Subcutaneous abdominal adipose tissue (tissue), 5 donors: ENCODE data around the gene GIMAP1.

Experiments
- H3K27ac ChIP-seq: one replicate; pipeline ENCODE4 v1.7.0; 2013; ENCODE audit warnings: low read depth, mild to moderate bottlenecking, inconsistent platforms, low read length, moderate library complexity
- H3K27me3 ChIP-seq, 5 donors: one replicate each; pipeline ENCODE4 v1.7.0; 2013; ENCODE audit warnings: low read length in 5 of 5, inconsistent platforms in 1 of 5; ENCODE audit not compliant: control insufficient read depth in 5 of 5, insufficient read depth in 4 of 5
- H3K36me3 ChIP-seq, 5 donors: one replicate each; pipeline ENCODE4 v1.7.0; 2013; ENCODE audit warnings: low read length in 5 of 5; ENCODE audit not compliant: control insufficient read depth in 5 of 5, insufficient read depth in 5 of 5
- H3K4me1 ChIP-seq, 5 donors: one replicate each; pipeline ENCODE4 v1.7.0; 2013; ENCODE audit warnings: low read length in 5 of 5, mild to moderate bottlenecking in 3 of 5, moderate library complexity in 1 of 5; ENCODE audit not compliant: control insufficient read depth in 5 of 5, insufficient read depth in 5 of 5
- H3K4me3 ChIP-seq, 5 donors: one replicate each; pipeline ENCODE4 v1.7.0; 2013; ENCODE audit warnings: low read length in 5 of 5, low read depth in 1 of 5
- H3K9ac ChIP-seq, 5 donors: one replicate each; pipeline ENCODE4 v1.7.0; 2013; ENCODE audit warnings: low read length in 5 of 5, mild to moderate bottlenecking in 4 of 5, moderate library complexity in 3 of 5
- H3K9me3 ChIP-seq, 5 donors: one replicate each; pipeline ENCODE4 v1.7.0; 2013; ENCODE audit warnings: low read length in 5 of 5; ENCODE audit not compliant: control insufficient read depth in 5 of 5
- donor health status: healthy.
- donor health status: healthy.
- donor health status: healthy.
- donor health status: healthy.
- donor health status: healthy.

Gene GIMAP1

GRCh38 chr7:150733482-150734095 lies 17.2 kb downstream of the GIMAP1 start:
- Histone ChIP-seq H3K27ac (no peak overlapping the region), H3K4me3 (no peak overlapping the region), H3K9me3 (peaks cover 0 to 8% (median 3%) of the 10 kb centered on the region in 5 donors), H3K4me1 (peaks cover 0 to 18% (median 0%) of the 10 kb centered on the region in 5 donors), H3K27me3 (peaks cover 0 to 3% (median 0%) of the 10 kb centered on the region in 5 donors), H3K36me3 (no peaks in the 10 kb centered on the region), H3K9ac (no peak overlapping the region)

DNA sequence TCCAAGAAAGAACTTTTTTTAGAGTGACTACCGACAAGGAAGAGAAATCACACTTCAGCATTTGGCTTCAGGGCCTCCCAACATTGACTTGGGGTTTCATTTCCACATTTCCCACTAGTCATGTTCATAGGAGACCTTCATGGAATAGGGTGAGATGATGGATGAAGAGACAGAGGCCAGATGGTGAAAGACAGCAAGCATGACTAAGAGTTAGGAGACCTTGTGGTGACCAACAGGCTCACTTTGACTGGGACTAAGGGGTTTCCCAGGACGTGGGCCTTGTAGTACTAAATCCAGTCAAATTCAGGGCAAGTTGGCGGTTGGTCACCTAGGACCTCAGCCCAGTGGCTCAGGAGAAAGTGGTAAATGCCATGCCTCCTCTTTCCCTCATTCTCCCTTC lies 17.8 kb downstream of the GIMAP1 start:
- H3K36me3 ChIP-seq: no peaks in the 10 kb centered on the region
- peaks cover 0 to 8% (median 0%) of the 10 kb centered on the region in 5 donors for H3K9me3 ChIP-seq
- H3K9ac ChIP-seq: no peak overlapping the region
- H3K4me1 ChIP-seq: peaks cover 0 to 18% (median 0%) of the 10 kb centered on the region in 5 donors
- no peak overlapping the region for H3K27ac ChIP-seq
- no peak overlapping the region for H3K4me3 ChIP-seq
- H3K27me3 ChIP-seq: peaks cover 0 to 3% (median 0%) of the 10 kb centered on the region in 5 donors

DNA sequence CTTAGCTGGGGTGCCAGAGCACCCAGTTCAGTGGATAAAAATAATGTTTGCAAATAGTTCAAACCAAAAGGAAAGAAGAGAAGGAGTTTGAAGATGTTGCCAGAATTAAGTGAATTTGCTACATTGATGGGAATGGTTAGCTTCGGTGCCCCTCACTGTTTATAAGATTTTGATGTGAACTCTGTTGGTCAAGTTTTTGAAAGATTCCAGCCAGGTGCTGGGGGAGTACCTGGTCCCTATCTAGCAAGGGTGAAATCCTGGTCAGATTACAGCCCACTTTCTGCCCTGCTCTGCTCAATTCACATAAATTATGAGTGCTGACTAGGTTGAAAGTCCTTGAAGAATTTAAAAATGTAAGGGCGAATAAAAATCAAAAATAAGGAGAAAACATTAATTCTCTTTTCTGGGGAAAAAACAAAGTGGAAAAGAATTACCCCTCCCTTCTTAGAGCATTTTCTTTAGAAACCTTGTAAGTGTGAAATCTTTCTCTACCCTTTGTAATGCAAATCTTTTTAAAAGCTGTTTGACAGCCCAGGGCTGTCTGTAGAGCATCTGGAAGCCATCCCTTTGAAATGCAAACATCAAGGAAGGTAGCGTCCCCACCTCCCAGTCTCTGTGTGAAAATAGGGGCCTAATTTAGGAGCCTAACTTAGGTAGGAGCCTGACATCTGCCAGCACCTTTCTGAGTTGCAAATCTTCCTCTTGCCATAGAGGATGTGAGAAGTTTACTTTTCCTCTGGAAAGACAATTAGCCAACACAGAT lies 19.4 kb downstream of the GIMAP1 start:
- Histone ChIP-seq H3K4me1 (peaks cover 0 to 22% (median 2%) of the 10 kb centered on the region in 5 donors), H3K4me3 (no peak overlapping the region), H3K9ac (no peak overlapping the region), H3K27me3 (peaks cover 0 to 3% (median 0%) of the 10 kb centered on the region in 5 donors), H3K9me3 (peaks cover 0 to 2% (median 0%) of the 10 kb centered on the region in 5 donors), H3K27ac (no peak overlapping the region), H3K36me3 (peaks cover 0 to under 1% (median 0%) of the 10 kb centered on the region in 5 donors)

- Histone ChIP-seq H3K4me3 (peak overlapping the region in 4 of 5 donors; percentile 62 to 91 (median 79)), H3K27ac (peak overlapping the region; percentile 92), H3K27me3 (peaks cover 0 to 3% (median 0%) of the 10 kb centered on the region in 5 donors), H3K9ac (peak overlapping the region in 2 of 5 donors; percentile 72 to 93), H3K36me3 (peaks cover 0 to 11% (median 7%) of the 10 kb centered on the region in 5 donors), H3K4me1 (peaks cover 0 to 30% (median 2%) of the 10 kb centered on the region in 5 donors), H3K9me3 (peaks cover 0 to 2% (median 0%) of the 10 kb centered on the region in 5 donors)
Observed at GRCh38 chr7:150736864-150737263, 20.5 kb downstream of the GIMAP1 start.

DNA sequence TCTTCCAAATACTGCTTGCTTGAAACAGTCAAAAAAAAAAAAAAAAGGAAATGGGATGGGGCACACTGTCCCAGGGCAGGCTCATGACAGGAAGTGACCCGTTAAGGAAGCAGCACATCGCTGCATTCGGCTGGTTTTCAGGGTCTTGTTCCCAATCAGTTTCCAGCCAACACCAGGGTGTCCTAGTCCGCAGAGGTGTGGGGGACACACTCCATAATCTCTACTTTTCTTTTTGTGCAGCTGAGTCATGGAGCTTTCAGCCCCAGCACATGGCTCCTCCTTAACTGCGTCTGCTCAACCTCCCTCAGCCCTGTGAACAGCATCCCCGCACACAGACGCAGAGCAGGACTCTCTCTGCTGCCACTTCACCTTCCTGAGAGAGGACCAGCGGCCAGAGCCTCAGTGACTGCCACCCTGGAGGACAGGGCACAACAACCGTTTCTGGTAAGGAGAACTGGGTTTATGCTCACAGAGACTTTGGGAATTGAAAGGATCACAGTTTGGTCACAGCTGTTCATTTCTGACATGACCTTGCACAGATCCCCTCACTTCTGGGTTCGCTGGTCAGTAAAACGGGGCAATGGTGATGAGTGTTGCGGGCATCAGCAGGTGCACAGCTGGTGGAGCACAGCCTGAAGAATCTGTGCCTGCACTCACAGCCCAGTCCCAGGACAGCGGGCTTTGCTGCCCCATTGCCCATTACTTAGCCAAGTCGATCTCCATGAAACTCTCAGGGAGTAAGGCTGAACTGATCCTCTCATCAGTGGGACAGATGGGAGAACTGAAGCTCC lies 21.0 kb downstream of the GIMAP1 start, which contains the start of gene GIMAP5:
Gene GIMAP5 (plus strand): TSS at position 154 of the 791 bp plus-strand sequence. CDS start 3,467 bp downstream, outside the sequence.
- H3K27ac ChIP-seq: peak within 1 kb of the TSS; percentile 92
- H3K9me3 ChIP-seq: peaks cover 0 to 2% (median 0%) of the 10 kb centered on the region in 5 donors
- H3K4me1 ChIP-seq: peaks cover 0 to 35% (median 4%) of the 10 kb centered on the region in 5 donors
- peaks cover 0 to 17% (median 13%) of the 10 kb centered on the region in 5 donors for H3K36me3 ChIP-seq
- peak within 1 kb of the TSS; percentile 62 to 91 (median 80) for H3K4me3 ChIP-seq
- H3K27me3 ChIP-seq: peaks cover 0 to 4% (median 0%) of the 10 kb centered on the region in 5 donors
- peak within 1 kb of the TSS; percentile 37 to 95 (median 72) for H3K9ac ChIP-seq

- Histone ChIP-seq H3K36me3 (peaks cover 0 to 23% (median 20%) of the 10 kb centered on the region in 5 donors), H3K4me3 (peak overlapping the region; percentile 62 to 91 (median 80)), H3K27me3 (peaks cover 0 to 7% (median 0%) of the 10 kb centered on the region in 5 donors), H3K9ac (peak overlapping the region; percentile 37 to 95 (median 72)), H3K9me3 (peaks cover 0 to 2% (median 0%) of the 10 kb centered on the region in 5 donors), H3K4me1 (peaks cover 0 to 41% (median 10%) of the 10 kb centered on the region in 5 donors), H3K27ac (peak overlapping the region; percentile 92)
Observed at GRCh38 chr7:150738092-150738491, 21.7 kb downstream of the GIMAP1 start.

GRCh38 chr7:150738591-150739001 lies 22.2 kb downstream of the GIMAP1 start:
- peak overlapping the region; percentile 62 to 91 (median 80) for H3K4me3 ChIP-seq
- H3K27me3 ChIP-seq: peaks cover 0 to 7% (median 0%) of the 10 kb centered on the region in 5 donors
- H3K9me3 ChIP-seq: peaks cover 0 to 2% (median 0%) of the 10 kb centered on the region in 5 donors

GRCh38 chr7:150739033-150739432 lies 22.6 kb downstream of the GIMAP1 start:
- Histone ChIP-seq H3K36me3 (peaks cover 0 to 30% (median 24%) of the 10 kb centered on the region in 5 donors), H3K9ac (peak overlapping the region in 4 of 5 donors; percentile 29 to 93 (median 71)), H3K27ac (peak overlapping the region; percentile 92), H3K4me3 (peak overlapping the region; percentile 62 to 91 (median 80)), H3K4me1 (peaks cover 0 to 49% (median 13%) of the 10 kb centered on the region in 5 donors), H3K27me3 (peaks cover 0 to 7% (median 0%) of the 10 kb centered on the region in 5 donors), H3K9me3 (peaks cover 0 to 2% (median 0%) of the 10 kb centered on the region in 5 donors)

More at GRCh38 chr7:150738591-150739001, 22.2 kb downstream of the GIMAP1 start:
- Histone ChIP-seq H3K9ac (peak overlapping the region in 4 of 5 donors; percentile 70 to 95 (median 82)), H3K4me1 (peaks cover 0 to 46% (median 13%) of the 10 kb centered on the region in 5 donors), H3K36me3 (peaks cover 0 to 26% (median 23%) of the 10 kb centered on the region in 5 donors), H3K27ac (peak overlapping the region; percentile 92)

- peak overlapping the region in 2 of 5 donors; percentile 85 to 93 for H3K9ac ChIP-seq
- peak overlapping the region in 4 of 5 donors; percentile 23 to 91 (median 79) for H3K4me3 ChIP-seq
- H3K36me3 ChIP-seq: peaks cover 0 to 34% (median 31%) of the 10 kb centered on the region in 5 donors
Observed at GRCh38 chr7:150740053-150740452, 23.6 kb downstream of the GIMAP1 start.

More at GRCh38 chr7:150740053-150740452, 23.6 kb downstream of the GIMAP1 start:
- Histone ChIP-seq H3K27ac (peak overlapping the region; percentile 92), H3K4me1 (peaks cover 0 to 56% (median 13%) of the 10 kb centered on the region in 5 donors), H3K27me3 (peaks cover 0 to 7% (median 0%) of the 10 kb centered on the region in 5 donors), H3K9me3 (peaks cover 0 to 2% (median 0%) of the 10 kb centered on the region in 5 donors)
